Endothelial cell of umbilical vein (primary cell): ENCODE data around the gene CFAP43. TPM values are rescaled to one million over a fixed set of nuclear protein-coding genes. Genes with fewer than 3 reads are reported as not detected.
A peak's percentile ranks its signal among the peaks of the same experiment; 100 is the strongest.

Experiments used
- BruUV-seq: library from RNA; stranded (reverse); fragments of 400-500 nt; replicated peaks from 2 replicates; lab custom pipeline; 2021; lab: Mats Ljungman, UMichigan
- CTCF ChIA-PET: fragments of 300-600, 350-600 bp; sonication (Branson Sonifier 250); formaldehyde crosslinking; loops from one replicate; lab custom pipeline; 2021; ENCODE audit warnings: antibody characterized with exemption, inconsistent platforms; lab: Charles Lee
- POLR2A ChIA-PET: fragments of 300-600, 350-600 bp; sonication (Branson Sonifier 250); formaldehyde crosslinking; loops from one replicate; lab custom pipeline; 2021; ENCODE audit warnings: antibody characterized with exemption, inconsistent platforms; lab: Charles Lee
- DNase-seq: peaks from one replicate; pipeline ENCODE4 v3.0.0-alpha.2; 2011; ENCODE audit warnings: low read depth, low spot score
- FAIRE-seq: peaks from 2 replicates; lab custom pipeline; 2011; peaks lifted over from hg19 to GRCh38; lab: Jason Lieb, UNC
- H2AFZ ChIP-seq: 2 replicates; pipeline ENCODE4 v1.6.0; 2012; ENCODE audit warnings: low read depth, low read length, control low read depth, inconsistent platforms
- H3K27ac ChIP-seq: 2 replicates; pipeline ENCODE4 v1.5.1; 2011; ENCODE audit warnings: low read depth, mild to moderate bottlenecking, control low read depth, low read length, moderate library complexity; ENCODE audit not compliant: insufficient read depth
- H3K27me3 ChIP-seq, 2 experiments: 2 replicates each; pipeline versions ENCODE4 v1.6.0 to v1.6.1; 2011; ENCODE audit warnings: low read length in 2 of 2, mixed read lengths in 1 of 2; ENCODE audit not compliant: control insufficient read depth in 2 of 2, insufficient read depth in 2 of 2
- H3K36me3 ChIP-seq, 2 experiments: 2 replicates in 1 of 2; 3 replicates in 1 of 2; pipeline ENCODE4 v1.5.1; 2011; ENCODE audit warnings: low read length in 2 of 2, mild to moderate bottlenecking in 1 of 2, moderate library complexity in 1 of 2; ENCODE audit not compliant: control insufficient read depth in 2 of 2, insufficient read depth in 2 of 2; ENCODE audit errors: extremely low read depth in 1 of 2
- H3K4me1 ChIP-seq: 3 replicates; pipeline ENCODE4 v1.5.1; 2011; ENCODE audit warnings: mild to moderate bottlenecking, low read length; ENCODE audit not compliant: control insufficient read depth, insufficient read depth; ENCODE audit errors: extremely low read depth
- H3K4me2 ChIP-seq: 2 replicates; pipeline ENCODE4 v1.6.1; 2011; ENCODE audit warnings: low read length, control low read depth, mixed read lengths; ENCODE audit not compliant: insufficient read depth
- H3K4me3 ChIP-seq, 3 experiments: fragments of 200-600 bp in 1 of 3; sonication (generic), shearing (Covaris generic) in 1 of 3; replicated peaks in 1 of 3; 2 replicates each; pipeline ENCODE4 v1.5.1; 2011 to 2016; ENCODE audit warnings: control low read depth in 3 of 3, low read length in 3 of 3, mild to moderate bottlenecking in 2 of 3, inconsistent platforms in 1 of 3, low read depth in 1 of 3, moderate library complexity in 1 of 3; ENCODE audit not compliant: insufficient read depth in 1 of 3
- H3K79me2 ChIP-seq: 2 replicates; pipeline ENCODE4 v1.6.0; 2012; ENCODE audit warnings: low read length, inconsistent platforms; ENCODE audit not compliant: control insufficient read depth, insufficient read depth
- H3K9ac ChIP-seq: replicated peaks from 2 replicates; pipeline ENCODE3; 2011; ENCODE audit warnings: low read length, control low read depth; ENCODE audit not compliant: insufficient read depth; ENCODE audit errors: extremely low read depth
- H3K9me1 ChIP-seq: replicated peaks from 3 replicates; pipeline ENCODE4 v1.6.0; 2011; ENCODE audit warnings: mild to moderate bottlenecking, low read length; ENCODE audit not compliant: control insufficient read depth, insufficient read depth; ENCODE audit errors: extremely low read depth
- H3K9me3 ChIP-seq: replicated peaks from 2 replicates; pipeline ENCODE4 v1.5.1; 2012; ENCODE audit warnings: low read length, inconsistent platforms; ENCODE audit not compliant: control insufficient read depth, insufficient read depth
- H4K20me1 ChIP-seq: replicated peaks from 2 replicates; pipeline ENCODE3; 2011; ENCODE audit warnings: mild to moderate bottlenecking, low read length; ENCODE audit not compliant: control insufficient read depth, insufficient read depth; ENCODE audit errors: extremely low read depth
- CTCF ChIP-seq, 2 donors: IDR thresholded peaks; 1 replicate in 1 of 2; 2 replicates in 1 of 2; pipeline ENCODE4 v1.5.1; 2011; ENCODE audit warnings: low read length in 2 of 2, mild to moderate bottlenecking in 2 of 2, moderate library complexity in 2 of 2, control low read depth in 1 of 2, inconsistent platforms in 1 of 2, low read depth in 1 of 2; ENCODE audit not compliant: insufficient read depth in 1 of 2; ENCODE audit errors: extremely low read depth in 1 of 2
- dilution Hi-C: fragments of 300-500 bp; cut with MboI; formaldehyde crosslinking; loops from one replicate; pipeline ENCODE4 v1.15.0; 2019; ENCODE audit warnings: low sequenced_read_pairs; ENCODE audit not compliant: extremely low pct_ligation_motif_present
- intact Hi-C: fragments of 100-400 bp; cut with micrococcal nuclease; formaldehyde crosslinking; loops from one replicate; pipeline ENCODE4 v1.10.0; 2022
- microRNA counts: library from miRNA; unstranded; fragments of <30 nt; microRNA quantifications from one replicate; lab custom pipeline; 2016
- microRNA-seq: library from miRNA; unstranded; fragments of <30 nt; microRNA quantifications from one replicate; pipeline ENCODE4 v1.2.0, GENCODE V29; 2021; ENCODE audit warnings: borderline number of aligned reads, borderline replicate concordance
- polyA plus RNA-seq, 4 experiments: library from polyadenylated mRNA; depleted of rRNA in 3 of 4; stranded (reverse) in 3 of 4; unstranded in 1 of 4; fragments of >200 nt; gene quantifications; 2 replicates each; pipeline versions ENCODE4 v1.2.1 to v1.2.3, GENCODE V29; 2011 to 2012; ENCODE audit warnings: missing spikeins in 1 of 4
- small RNA-seq: library from RNA; depleted of rRNA; stranded (forward); fragments of <200 nt; gene quantifications from one replicate; pipeline ENCODE3, GENCODE V24; 2012; ENCODE audit warnings: low replicate concordance, low read depth; ENCODE audit not compliant: insufficient read depth, insufficient read length
- total RNA-seq: library from RNA; stranded (reverse); gene quantifications from 2 replicates; pipeline ENCODE4 v1.2.3, GENCODE V29; 2021
- TF ChIP-seq, protein P1 (sequence below): IDR thresholded peaks from 2 replicates; pipeline ENCODE4 v1.6.1; 2011; ENCODE audit not compliant: insufficient read depth, insufficient read length

Gene CFAP43
- total and polyA plus RNA-seq, 2 donors (not counting 3 experiments of a cell fraction or from before 2014, with no cell fraction given) = 0.04 TPM; not detected in 1

GRCh38 chr10:104080762-104081161, 151.4 kb downstream of the CFAP43 start:
- Histone ChIP-seq H3K36me3 (no peaks in the 10 kb centered on the region), H4K20me1 (no peaks in the 10 kb centered on the region), H3K27me3 (no peaks in the 10 kb centered on the region), H3K4me2 (no peak overlapping the region), H3K79me2 (no peaks in the 10 kb centered on the region), H3K9me3 (no peaks in the 10 kb centered on the region), H3K9me1 (no peaks in the 10 kb centered on the region), H3K9ac (no peak overlapping the region), H3K4me1 (peaks cover 18% of the 10 kb centered on the region), H2AFZ (no peak overlapping the region), H3K4me3 (no peak overlapping the region), H3K27ac (no peak overlapping the region)
- TF ChIP-seq CTCF (IDR thresholded peaks at IDR 0.05; ENCODE audit: extremely low read depth in 1 of 2, insufficient read depth in 1 of 2, low read depth in 1 of 2, low read length in 2 of 2) = peak; percentile 46 to 49
- TF ChIP-seq, protein P1, sequence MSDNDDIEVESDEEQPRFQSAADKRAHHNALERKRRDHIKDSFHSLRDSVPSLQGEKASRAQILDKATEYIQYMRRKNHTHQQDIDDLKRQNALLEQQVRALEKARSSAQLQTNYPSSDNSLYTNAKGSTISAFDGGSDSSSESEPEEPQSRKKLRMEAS = no peak
- POLR2A ChIA-PET = no interaction called here
- FAIRE-seq (peak; percentile 85), DNase-seq (peak; percentile 45)
- dilution Hi-C loops = no loop called here
- CTCF ChIA-PET = interaction anchor here (0.7 to 4.4 kb wide), 8 partner anchors 9 to 193 kb away, joined by 3 to 34 read pairs (median 8); partner anchors contain the start of gene SFR1
- intact Hi-C loops = loop anchor here (1.0 to 2.0 kb wide), 4 partner anchors 35 to 192 kb away; partner anchors contain the start of gene SLK
- BruUV-seq = no TSS peak

MicroRNA genes within 50 kb of the gene (microRNA counts, 767-probe panel; counts per million panel counts)
- microRNA hsa-miR-609 (lab: Ali Mortazavi, UCI) = 723 counts per million, percentile 96 among the panel's probes with 10 or more counts

Small RNAs within 50 kb of the gene (microRNA-seq; reads per million reads assigned to microRNA genes)
- gene MIR4482 (2.3 reads per million), gene MIR609 (not detected)

Small RNAs within 50 kb of the gene (small RNA-seq; reads per million reads assigned to genes)
- gene MIR4482 (not detected), gene MIR609 (not detected)

Other genes starting within 250 kb of the CFAP43 start
- 1.2 and 1.3 TPM in 2 replicates for gene COL17A1, start 146.5 kb downstream of the CFAP43 start, total RNA-seq
- gene COL17A1, start 146.5 kb downstream of the CFAP43 start, polyA plus RNA-seq = 0.11 and 0.57 TPM in 2 replicates
- gene SFR1, start 110.2 kb downstream of the CFAP43 start, total RNA-seq = 8.3 and 8.9 TPM in 2 replicates
- gene SFR1, start 110.2 kb downstream of the CFAP43 start, polyA plus RNA-seq = 1.8 and 3.6 TPM in 2 replicates
- gene GSTO1, start 22.5 kb upstream of the CFAP43 start, total RNA-seq = 195 and 211 TPM in 2 replicates
- gene GSTO1, start 22.5 kb upstream of the CFAP43 start, polyA plus RNA-seq = 85.6 and 124 TPM in 2 replicates
- gene GSTO2, start 36.8 kb upstream of the CFAP43 start, total RNA-seq = 0.84 and 0.95 TPM in 2 replicates
- gene GSTO2, start 36.8 kb upstream of the CFAP43 start, polyA plus RNA-seq = 1.4 TPM in 2 replicates
- gene ITPRIP, start 106.1 kb upstream of the CFAP43 start, total RNA-seq = 31.4 and 33.3 TPM in 2 replicates
- 27.5 and 33.2 TPM in 2 replicates for gene ITPRIP, start 106.1 kb upstream of the CFAP43 start, polyA plus RNA-seq
- gene CFAP58, start 121.5 kb upstream of the CFAP43 start, total RNA-seq = 0.29 and 0.35 TPM in 2 replicates
- 0.03 and 0.07 TPM in 2 replicates for gene CFAP58, start 121.5 kb upstream of the CFAP43 start, polyA plus RNA-seq